Medulla oblongata (tissue), 1 donor: Measurements from ENCODE around the gene TMUB1.

Experiments used
- DNase-seq: peaks from one replicate; pipeline ENCODE4 v3.0.0-alpha.2; 2015; ENCODE audit errors: extremely low spot score

Gene TMUB1

GRCh38 chr7:151103973-151104372 lies 20.7 kb upstream of the TMUB1 start:
- DNase-seq: no peak

- no peak for DNase-seq
Measured at GRCh38 chr7:151102991-151103390, 19.7 kb upstream of the TMUB1 start.

GRCh38 chr7:151101621-151102396 lies 18.5 kb upstream of the TMUB1 start:
- no peak for DNase-seq

- DNase-seq: no peak
Measured at GRCh38 chr7:151100921-151101320, 17.6 kb upstream of the TMUB1 start.

- DNase-seq: no peak
Measured at GRCh38 chr7:151099486-151100211, 16.4 kb upstream of the TMUB1 start.

GRCh38 chr7:151095828-151096475 lies 12.7 kb upstream of the TMUB1 start:
- no peak for DNase-seq

- DNase-seq: no peak
Measured at GRCh38 chr7:151095123-151095797, 12.0 kb upstream of the TMUB1 start.

- no peak for DNase-seq
Measured at GRCh38 chr7:151094675-151095074, 11.4 kb upstream of the TMUB1 start.

GRCh38 chr7:151093748-151094147 lies 10.5 kb upstream of the TMUB1 start:
- DNase-seq: no peak

GRCh38 chr7:151091988-151092387 lies 8.7 kb upstream of the TMUB1 start:
- DNase-seq: no peak

GRCh38 chr7:151091431-151091830 lies 8.1 kb upstream of the TMUB1 start:
- no peak for DNase-seq

- DNase-seq: no peak
Measured at GRCh38 chr7:151091003-151091402, 7.7 kb upstream of the TMUB1 start.

- DNase-seq: no peak
Measured at GRCh38 chr7:151089893-151090730, 6.8 kb upstream of the TMUB1 start.

- peak; percentile 74 for DNase-seq
Measured at GRCh38 chr7:151088856-151089699, 5.8 kb upstream of the TMUB1 start.

GRCh38 chr7:151088019-151088855 lies 4.9 kb upstream of the TMUB1 start:
- DNase-seq: no peak

- peak; percentile 67 for DNase-seq
Measured at GRCh38 chr7:151087245-151088018, 4.1 kb upstream of the TMUB1 start.

- peak; percentile 17 for DNase-seq
Measured at GRCh38 chr7:151086802-151087244, 3.5 kb upstream of the TMUB1 start.
